Fibroblast of lung (primary cell): Measurements from ENCODE around the gene ZNF514. TPM values are rescaled to one million over a fixed set of nuclear protein-coding genes. Genes with fewer than 3 reads are reported as not detected.
"Not testable (repeated sequence)": the region's sequence is repeated elsewhere in the genome, so short reads cannot be mapped to it uniquely, and the experiment has no call there.

Experiments used
- DNase-seq, 2 donors: peaks; one replicate each; pipeline versions ENCODE4 v3.0.0 to v3.0.0-alpha.2; 2010; ENCODE audit warnings: low read depth in 2 of 2
- H2AFZ ChIP-seq: 2 replicates; pipeline ENCODE4 v1.5.1; 2012; ENCODE audit warnings: low read length, control low read depth, inconsistent platforms
- H3K27ac ChIP-seq: 2 replicates; pipeline ENCODE4 v1.5.1; 2011; ENCODE audit warnings: low read length, control low read depth; ENCODE audit not compliant: insufficient read depth
- H3K27me3 ChIP-seq: 2 replicates; pipeline ENCODE4 v1.5.1; 2011; ENCODE audit warnings: mild to moderate bottlenecking, low read length; ENCODE audit not compliant: control insufficient read depth, insufficient read depth
- H3K36me3 ChIP-seq: 2 replicates; pipeline ENCODE4 v1.5.1; 2011; ENCODE audit warnings: low read length; ENCODE audit not compliant: control insufficient read depth, insufficient read depth
- H3K4me1 ChIP-seq: 2 replicates; pipeline ENCODE4 v1.5.1; 2011; ENCODE audit warnings: low read length; ENCODE audit not compliant: control insufficient read depth, insufficient read depth; ENCODE audit errors: extremely low read depth
- H3K4me2 ChIP-seq: 2 replicates; pipeline ENCODE4 v1.5.1; 2011; ENCODE audit warnings: low read length, control low read depth; ENCODE audit not compliant: insufficient read depth; ENCODE audit errors: extremely low read depth
- H3K4me3 ChIP-seq, 4 experiments: fragments of 200-600 bp in 1 of 4; sonication (generic) in 1 of 4; replicated peaks in 1 of 4; 2 replicates each; pipeline ENCODE4 v1.5.1; 2011 to 2016; ENCODE audit warnings: low read length in 4 of 4, low read depth in 3 of 4, mild to moderate bottlenecking in 3 of 4, control low read depth in 2 of 4, inconsistent platforms in 1 of 4, mixed read lengths in 1 of 4; ENCODE audit not compliant: insufficient read depth in 1 of 4; ENCODE audit errors: control extremely low read depth in 1 of 4
- H3K79me2 ChIP-seq: 2 replicates; pipeline ENCODE4 v1.5.1; 2012; ENCODE audit warnings: mild to moderate bottlenecking, low read length, inconsistent platforms; ENCODE audit not compliant: control insufficient read depth, insufficient read depth
- H3K9ac ChIP-seq: 2 replicates; pipeline ENCODE4 v1.5.1; 2011; ENCODE audit warnings: mild to moderate bottlenecking, low read length, control low read depth; ENCODE audit not compliant: insufficient read depth
- H3K9me3 ChIP-seq: 2 replicates; pipeline ENCODE4 v1.5.1; 2012; ENCODE audit warnings: low read depth, low read length; ENCODE audit not compliant: control insufficient read depth, insufficient read depth
- H4K20me1 ChIP-seq: 2 replicates; pipeline ENCODE4 v1.5.1; 2011; ENCODE audit warnings: low read length; ENCODE audit not compliant: control insufficient read depth, insufficient read depth; ENCODE audit errors: extremely low read depth
- EZH2 ChIP-seq: IDR thresholded peaks from 2 replicates; pipeline ENCODE4 v1.5.1; 2012; ENCODE audit warnings: low read length, control low read depth, mild to moderate bottlenecking; ENCODE audit errors: missing control alignments
- polyA plus RNA-seq, 2 donors: library from polyadenylated mRNA; depleted of rRNA in 1 of 2; stranded (reverse) in 1 of 2; unstranded in 1 of 2; fragments of >200 nt; gene quantifications; 2 replicates each; pipeline ENCODE4 v1.2.1, GENCODE V29; 2011 to 2012; ENCODE audit warnings: missing spikeins in 1 of 2
- total RNA-seq: library from RNA; depleted of rRNA; stranded (reverse); fragments of >200 nt; gene quantifications from 2 replicates; pipeline ENCODE4 v1.2.1, GENCODE V29; 2014
- TF ChIP-seq, protein P1 (sequence below), 2 donors: IDR thresholded peaks in 1 of 2; conservative IDR thresholded peaks in 1 of 2; 1 replicate in 1 of 2; 2 replicates in 1 of 2; pipeline ENCODE4 v1.5.1; 2011 to 2012; ENCODE audit warnings: low read length in 2 of 2, control low read depth in 1 of 2, inconsistent platforms in 1 of 2, low read depth in 1 of 2, mild to moderate bottlenecking in 1 of 2

Gene ZNF514
- total and polyA plus RNA-seq, 2 donors (not counting 1 experiment from before 2014, with no cell fraction given), result 6.5 to 14.2 TPM

DNA sequence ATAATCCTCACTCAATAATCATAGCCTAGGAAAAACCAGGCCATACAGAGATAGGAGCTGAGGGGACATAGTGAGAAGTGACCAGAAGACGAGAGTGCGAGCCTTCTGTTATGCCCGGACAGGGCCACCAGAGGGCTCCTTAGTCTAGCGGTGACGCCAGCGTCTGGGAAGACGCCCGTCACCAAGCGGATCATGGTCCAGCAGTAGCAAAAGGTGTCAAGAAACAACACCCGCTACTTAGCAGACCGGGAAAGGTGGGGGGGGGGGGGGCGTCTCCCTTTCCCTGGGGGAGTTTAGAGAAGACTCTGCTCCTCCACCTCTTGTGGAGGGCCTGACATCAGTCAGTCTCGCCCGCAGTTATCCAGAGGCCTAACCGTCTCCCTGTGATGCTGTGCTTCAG is 33.3 kb upstream of the ZNF514 start:
- not testable (repeated sequence) for H3K36me3 ChIP-seq, H3K79me2 ChIP-seq, H3K27ac ChIP-seq, H3K4me3 ChIP-seq, H3K4me1 ChIP-seq, H3K4me2 ChIP-seq, H2AFZ ChIP-seq, H3K9me3 ChIP-seq, H3K9ac ChIP-seq, H3K27me3 ChIP-seq, H4K20me1 ChIP-seq
- TF ChIP-seq, protein P1, sequence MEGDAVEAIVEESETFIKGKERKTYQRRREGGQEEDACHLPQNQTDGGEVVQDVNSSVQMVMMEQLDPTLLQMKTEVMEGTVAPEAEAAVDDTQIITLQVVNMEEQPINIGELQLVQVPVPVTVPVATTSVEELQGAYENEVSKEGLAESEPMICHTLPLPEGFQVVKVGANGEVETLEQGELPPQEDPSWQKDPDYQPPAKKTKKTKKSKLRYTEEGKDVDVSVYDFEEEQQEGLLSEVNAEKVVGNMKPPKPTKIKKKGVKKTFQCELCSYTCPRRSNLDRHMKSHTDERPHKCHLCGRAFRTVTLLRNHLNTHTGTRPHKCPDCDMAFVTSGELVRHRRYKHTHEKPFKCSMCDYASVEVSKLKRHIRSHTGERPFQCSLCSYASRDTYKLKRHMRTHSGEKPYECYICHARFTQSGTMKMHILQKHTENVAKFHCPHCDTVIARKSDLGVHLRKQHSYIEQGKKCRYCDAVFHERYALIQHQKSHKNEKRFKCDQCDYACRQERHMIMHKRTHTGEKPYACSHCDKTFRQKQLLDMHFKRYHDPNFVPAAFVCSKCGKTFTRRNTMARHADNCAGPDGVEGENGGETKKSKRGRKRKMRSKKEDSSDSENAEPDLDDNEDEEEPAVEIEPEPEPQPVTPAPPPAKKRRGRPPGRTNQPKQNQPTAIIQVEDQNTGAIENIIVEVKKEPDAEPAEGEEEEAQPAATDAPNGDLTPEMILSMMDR (conservative IDR thresholded peaks at IDR 0.05 in 1 of 2, IDR thresholded peaks at IDR 0.05 in 1 of 2; ENCODE audit: low read depth in 1 of 2, low read length in 2 of 2), result peak; percentile 41 to 53
- DNase-seq, result peak; percentile 9 to 17

GRCh38 chr2:95185973-95186372 is 26.3 kb upstream of the ZNF514 start:
- Histone ChIP-seq H3K9me3 (no peaks in the 10 kb centered on the region), H4K20me1 (no peaks in the 10 kb centered on the region), H3K4me1 (no peaks in the 10 kb centered on the region), H3K36me3 (peaks cover 8% of the 10 kb centered on the region), H2AFZ (no peak overlapping the region), H3K27ac (no peak overlapping the region), H3K4me3 (no peak overlapping the region), H3K9ac (no peak overlapping the region), H3K4me2 (no peak overlapping the region), H3K79me2 (no peaks in the 10 kb centered on the region), H3K27me3 (no peaks in the 10 kb centered on the region)
- TF ChIP-seq, protein P1 (conservative IDR thresholded peaks at IDR 0.05 in 1 of 2, IDR thresholded peaks at IDR 0.05 in 1 of 2; ENCODE audit: low read depth in 1 of 2, low read length in 2 of 2), result no peak
- no peak for TF ChIP-seq EZH2
- DNase-seq, result no peak

- no peak overlapping the region for H3K4me3 ChIP-seq
- no peaks in the 10 kb centered on the region for H3K79me2 ChIP-seq
- TF ChIP-seq, protein P1 (conservative IDR thresholded peaks at IDR 0.05 in 1 of 2, IDR thresholded peaks at IDR 0.05 in 1 of 2; ENCODE audit: low read depth in 1 of 2, low read length in 2 of 2), result no peak
- no peak for TF ChIP-seq EZH2
- H3K36me3 ChIP-seq, result peaks cover 11% of the 10 kb centered on the region
- H3K4me1 ChIP-seq, result no peaks in the 10 kb centered on the region
- no peak overlapping the region for H3K9ac ChIP-seq
- H3K4me2 ChIP-seq, result no peak overlapping the region
- H3K27ac ChIP-seq, result no peak overlapping the region
- H3K9me3 ChIP-seq, result no peaks in the 10 kb centered on the region
- no peak for DNase-seq
- no peaks in the 10 kb centered on the region for H4K20me1 ChIP-seq
- H3K27me3 ChIP-seq, result no peaks in the 10 kb centered on the region
- no peak overlapping the region for H2AFZ ChIP-seq
Observed at GRCh38 chr2:95185197-95185596, 25.5 kb upstream of the ZNF514 start.
